DND-41 (cell line): ENCODE results near the gene LEF1.

ENCODE experiments used
- ATAC-seq: fragments of 200-7000 bp; cut with Tn5 transposase; 3 replicates; pipeline ENCODE4 v1.9.1; 2021; ENCODE audit warnings: low read depth; ENCODE audit not compliant: insufficient read depth
- DNase-seq: peaks from one replicate; pipeline ENCODE4 v3.0.0-alpha.2; 2020
- H2AFZ ChIP-seq: 2 replicates; pipeline ENCODE4 v1.6.0; 2012; ENCODE audit warnings: low read depth, low read length
- H3K27ac ChIP-seq: 2 replicates; pipeline ENCODE4 v1.5.1; 2012; ENCODE audit warnings: low read length, inconsistent platforms
- H3K27me3 ChIP-seq: fragments of 200-600 bp; sonication (generic); 2 replicates; pipeline ENCODE4 v1.6.0; 2012; ENCODE audit warnings: low read length, mild to moderate bottlenecking, inconsistent platforms; ENCODE audit not compliant: insufficient read depth, poor library complexity
- H3K36me3 ChIP-seq: 2 replicates; pipeline ENCODE4 v1.5.1; 2012; ENCODE audit warnings: low read length, inconsistent platforms; ENCODE audit not compliant: insufficient read depth
- H3K4me1 ChIP-seq: 2 replicates; pipeline ENCODE4 v1.5.1; 2012; ENCODE audit warnings: mild to moderate bottlenecking, low read length; ENCODE audit not compliant: insufficient read depth
- H3K4me2 ChIP-seq: 2 replicates; pipeline ENCODE4 v1.6.0; 2012; ENCODE audit warnings: mild to moderate bottlenecking, moderate library complexity, low read length, inconsistent platforms; ENCODE audit not compliant: insufficient read depth
- H3K4me3 ChIP-seq, 2 experiments: fragments of 200-600 bp in 1 of 2; shearing (Covaris generic) in 1 of 2; 2 replicates each; pipeline ENCODE4 v1.5.1; 2012 to 2016; ENCODE audit warnings: inconsistent platforms in 2 of 2, low read length in 2 of 2, mild to moderate bottlenecking in 2 of 2, low read depth in 1 of 2, moderate library complexity in 1 of 2
- H3K79me2 ChIP-seq: 2 replicates; pipeline ENCODE4 v1.6.0; 2012; ENCODE audit warnings: low read length, inconsistent platforms; ENCODE audit not compliant: insufficient read depth
- H3K9ac ChIP-seq: 2 replicates; pipeline ENCODE4 v1.6.0; 2012; ENCODE audit warnings: low read depth, mild to moderate bottlenecking, inconsistent platforms, low read length, moderate library complexity
- H3K9me3 ChIP-seq: 2 replicates; pipeline ENCODE4 v1.5.1; 2012; ENCODE audit warnings: low read length, moderate library complexity, mild to moderate bottlenecking, inconsistent platforms; ENCODE audit not compliant: insufficient read depth, severe bottlenecking
- H4K20me1 ChIP-seq: 2 replicates; pipeline ENCODE4 v1.6.0; 2012; ENCODE audit warnings: low read length; ENCODE audit not compliant: insufficient read depth
- EZH2 ChIP-seq: IDR thresholded peaks from 3 replicates; pipeline ENCODE4 v1.6.1; 2012; ENCODE audit warnings: borderline replicate concordance, low read depth, mild to moderate bottlenecking, moderate library complexity, low read length, inconsistent platforms; ENCODE audit not compliant: severe bottlenecking
- TF ChIP-seq, protein P1 (sequence below): IDR thresholded peaks from 2 replicates; pipeline ENCODE4 v1.5.1; 2012; ENCODE audit warnings: borderline replicate concordance, low read length, moderate library complexity, mild to moderate bottlenecking; ENCODE audit not compliant: poor library complexity, severe bottlenecking; ENCODE audit errors: extremely low read depth

LEF1 gene

DNA sequence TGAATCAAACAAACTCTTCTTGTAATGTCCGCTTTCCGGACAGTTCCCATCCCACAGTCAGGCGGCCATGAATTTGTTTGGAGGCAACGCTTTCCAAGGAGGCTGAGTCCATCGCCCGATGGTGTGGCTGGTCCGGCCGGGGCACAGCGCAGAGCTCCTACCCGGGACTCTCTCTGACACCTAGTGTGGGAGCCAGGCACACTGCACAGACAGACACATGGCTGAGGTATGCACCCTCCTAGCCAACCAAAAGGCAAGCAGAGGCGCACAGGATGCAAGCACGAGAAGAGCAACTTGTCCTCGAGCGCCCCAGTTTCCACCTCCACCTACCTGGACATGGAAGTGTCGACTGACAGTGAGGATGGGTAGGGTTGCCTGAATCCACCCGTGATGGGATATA is 87.5 kb downstream of the LEF1 start:
- no peak for TF ChIP-seq EZH2
- TF ChIP-seq, protein P1, sequence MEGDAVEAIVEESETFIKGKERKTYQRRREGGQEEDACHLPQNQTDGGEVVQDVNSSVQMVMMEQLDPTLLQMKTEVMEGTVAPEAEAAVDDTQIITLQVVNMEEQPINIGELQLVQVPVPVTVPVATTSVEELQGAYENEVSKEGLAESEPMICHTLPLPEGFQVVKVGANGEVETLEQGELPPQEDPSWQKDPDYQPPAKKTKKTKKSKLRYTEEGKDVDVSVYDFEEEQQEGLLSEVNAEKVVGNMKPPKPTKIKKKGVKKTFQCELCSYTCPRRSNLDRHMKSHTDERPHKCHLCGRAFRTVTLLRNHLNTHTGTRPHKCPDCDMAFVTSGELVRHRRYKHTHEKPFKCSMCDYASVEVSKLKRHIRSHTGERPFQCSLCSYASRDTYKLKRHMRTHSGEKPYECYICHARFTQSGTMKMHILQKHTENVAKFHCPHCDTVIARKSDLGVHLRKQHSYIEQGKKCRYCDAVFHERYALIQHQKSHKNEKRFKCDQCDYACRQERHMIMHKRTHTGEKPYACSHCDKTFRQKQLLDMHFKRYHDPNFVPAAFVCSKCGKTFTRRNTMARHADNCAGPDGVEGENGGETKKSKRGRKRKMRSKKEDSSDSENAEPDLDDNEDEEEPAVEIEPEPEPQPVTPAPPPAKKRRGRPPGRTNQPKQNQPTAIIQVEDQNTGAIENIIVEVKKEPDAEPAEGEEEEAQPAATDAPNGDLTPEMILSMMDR = no peak
- H3K27ac ChIP-seq = no peak overlapping the region
- ATAC-seq = no peak
- peaks cover 95% of the 10 kb centered on the region for H3K36me3 ChIP-seq
- DNase-seq = no peak
- no peak overlapping the region for H3K9ac ChIP-seq
- H4K20me1 ChIP-seq = peaks cover 45% of the 10 kb centered on the region
- H3K4me3 ChIP-seq = no peak overlapping the region
- H3K9me3 ChIP-seq = no peaks in the 10 kb centered on the region
- H3K79me2 ChIP-seq = peaks cover 91% of the 10 kb centered on the region
- no peak overlapping the region for H3K4me2 ChIP-seq
- no peaks in the 10 kb centered on the region for H3K27me3 ChIP-seq
- no peaks in the 10 kb centered on the region for H3K4me1 ChIP-seq
- no peak overlapping the region for H2AFZ ChIP-seq

DNA sequence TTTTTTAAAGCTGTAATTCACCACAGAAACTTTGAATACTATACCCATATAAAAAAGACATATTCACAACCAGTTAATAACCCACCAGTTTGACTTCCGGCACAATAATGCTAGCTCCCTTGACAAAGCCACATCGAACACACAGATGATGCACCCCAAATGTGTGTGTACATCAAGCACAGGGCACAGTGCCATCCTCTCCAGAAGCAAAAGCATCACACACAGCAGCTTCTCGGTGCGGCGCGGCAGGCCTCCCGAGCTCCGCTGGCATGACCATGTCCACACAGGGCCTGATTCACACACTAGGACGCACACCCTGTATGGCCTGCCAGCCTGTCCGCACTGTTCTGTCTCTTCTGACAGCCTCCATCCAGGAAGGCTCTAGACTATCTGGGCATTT is 88.0 kb downstream of the LEF1 start:
- Histone ChIP-seq H2AFZ (no peak overlapping the region), H3K4me2 (no peak overlapping the region), H3K9me3 (no peaks in the 10 kb centered on the region), H3K36me3 (peaks cover 93% of the 10 kb centered on the region), H3K9ac (no peak overlapping the region), H4K20me1 (peaks cover 43% of the 10 kb centered on the region), H3K4me1 (no peaks in the 10 kb centered on the region), H3K27ac (no peak overlapping the region; the same call in 1 of the 2 replicates), H3K79me2 (peaks cover 89% of the 10 kb centered on the region), H3K27me3 (no peaks in the 10 kb centered on the region), H3K4me3 (no peak overlapping the region)
- ATAC-seq = peak; percentile 33
- DNase-seq = no peak
- TF ChIP-seq EZH2 = no peak
- TF ChIP-seq, protein P1 = no peak

DNA sequence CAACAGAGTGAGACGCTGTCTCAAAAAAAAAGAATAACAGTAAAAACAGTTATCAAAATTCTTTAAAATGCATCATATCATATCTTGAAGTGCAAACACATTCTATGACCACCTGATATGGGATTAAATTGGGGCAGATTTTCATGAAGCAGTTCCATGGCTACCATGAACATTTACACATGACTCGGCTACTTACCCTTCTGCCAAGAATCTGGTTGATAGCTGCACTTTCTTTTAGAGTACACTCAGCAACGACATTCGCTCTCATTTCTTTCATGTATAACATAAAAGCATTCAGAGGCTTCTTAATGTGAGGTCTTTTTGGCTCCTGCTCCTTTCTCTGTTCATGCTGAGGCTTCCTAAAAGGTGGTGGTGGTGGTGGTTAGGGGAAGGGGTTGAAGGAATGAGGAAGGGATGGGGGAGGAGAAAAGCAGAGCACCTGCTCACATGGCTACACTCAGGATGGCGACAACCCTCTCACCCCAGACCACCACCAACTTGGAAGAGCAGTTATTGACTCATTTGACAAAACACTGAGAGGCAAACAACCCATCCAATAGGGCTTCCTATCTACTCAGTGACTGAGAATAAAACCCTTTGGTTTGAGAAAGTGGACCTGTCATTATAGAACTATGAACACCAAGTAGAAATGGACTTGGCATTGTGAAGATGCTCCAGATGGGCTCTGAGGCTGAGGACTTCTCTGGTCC is 90.6 kb downstream of the LEF1 start:
- TF ChIP-seq, protein P1 = no peak
- TF ChIP-seq EZH2 = no peak
- peak; percentile 29; the same call in 1 of the 3 replicates for ATAC-seq
- Histone ChIP-seq H3K4me1 (no peaks in the 10 kb centered on the region), H3K9ac (no peak overlapping the region), H3K36me3 (peaks cover 93% of the 10 kb centered on the region), H3K9me3 (no peaks in the 10 kb centered on the region), H3K4me3 (no peak overlapping the region), H3K27me3 (no peaks in the 10 kb centered on the region), H3K27ac (0 out of 2 replicates have a peak overlapping the region, but pooled peaks have one; percentile 16), H2AFZ (no peak overlapping the region), H3K4me2 (no peak overlapping the region), H3K79me2 (peaks cover 86% of the 10 kb centered on the region), H4K20me1 (peaks cover 35% of the 10 kb centered on the region)
- no peak for DNase-seq
